Measurements from ENCODE around the gene TRMT112. TPM values are rescaled to one million over a fixed set of nuclear protein-coding genes. Genes with fewer than 3 reads are reported as not detected.

TRMT112 gene
- total RNA-seq, 3 donors from 2014 or later: 48.5 to 122 (median 63.5) TPM

DNA sequence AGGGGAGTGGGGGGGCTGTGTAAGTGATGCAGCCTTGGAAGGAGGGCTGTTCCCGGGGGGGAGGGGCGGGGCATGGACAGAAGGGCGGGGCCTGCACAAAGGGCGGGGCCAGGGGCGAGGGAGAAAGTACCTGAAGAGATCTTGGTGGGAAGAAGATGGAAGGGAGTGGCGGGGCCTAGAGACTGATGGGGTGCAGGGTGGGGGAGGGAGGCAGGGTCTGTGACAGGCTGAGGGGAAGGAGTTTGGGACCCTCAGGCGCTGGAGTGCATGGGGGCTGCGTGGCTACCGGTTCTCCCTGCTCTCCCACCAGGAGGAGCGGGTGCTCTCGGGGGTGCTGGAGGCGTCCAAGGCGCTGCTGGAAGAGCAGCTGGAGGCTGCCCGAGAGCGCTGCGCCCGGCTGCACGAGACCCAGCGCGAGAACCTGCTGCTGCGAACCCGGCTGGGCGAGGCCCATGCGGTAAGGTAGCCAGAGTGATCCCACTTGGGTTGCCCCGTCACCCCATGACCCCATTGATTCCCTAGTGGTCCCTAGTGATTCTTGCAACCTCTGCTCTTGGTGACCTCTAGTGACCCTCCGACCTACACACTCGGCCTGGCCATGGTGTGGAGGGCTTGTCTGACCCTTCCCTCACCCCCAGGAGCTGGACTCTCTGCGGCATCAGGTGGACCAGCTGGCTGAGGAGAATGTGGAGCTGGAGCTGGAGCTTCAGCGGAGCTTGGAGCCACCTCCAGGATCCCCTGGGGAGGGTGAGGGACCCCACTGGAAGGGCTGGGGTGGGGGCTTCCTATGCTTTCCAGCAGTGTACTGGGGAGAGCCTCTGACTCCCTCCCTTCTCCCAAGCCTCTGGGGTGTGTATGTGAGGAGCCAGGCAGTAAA is 25.7 kb upstream of the TRMT112 start:
- no peak for TF ChIP-seq CTCF (IDR thresholded peaks at IDR 0.05)
- Histone ChIP-seq H3K9me3 (no peaks in the 10 kb centered on the region), H3K4me3 (no peak overlapping the region), H3K36me3 (ENCODE audit: low read depth) (no peaks in the 10 kb centered on the region), H3K4me1 (ENCODE audit: low read depth) (peaks cover 12% of the 10 kb centered on the region)
- peak; percentile 40 for ATAC-seq
- intact Hi-C loops (cut with DNase I, micrococcal nuclease): no loop called here
- DNase-seq: peak in 2 of 3 donors; percentile 42 to 73

DNA sequence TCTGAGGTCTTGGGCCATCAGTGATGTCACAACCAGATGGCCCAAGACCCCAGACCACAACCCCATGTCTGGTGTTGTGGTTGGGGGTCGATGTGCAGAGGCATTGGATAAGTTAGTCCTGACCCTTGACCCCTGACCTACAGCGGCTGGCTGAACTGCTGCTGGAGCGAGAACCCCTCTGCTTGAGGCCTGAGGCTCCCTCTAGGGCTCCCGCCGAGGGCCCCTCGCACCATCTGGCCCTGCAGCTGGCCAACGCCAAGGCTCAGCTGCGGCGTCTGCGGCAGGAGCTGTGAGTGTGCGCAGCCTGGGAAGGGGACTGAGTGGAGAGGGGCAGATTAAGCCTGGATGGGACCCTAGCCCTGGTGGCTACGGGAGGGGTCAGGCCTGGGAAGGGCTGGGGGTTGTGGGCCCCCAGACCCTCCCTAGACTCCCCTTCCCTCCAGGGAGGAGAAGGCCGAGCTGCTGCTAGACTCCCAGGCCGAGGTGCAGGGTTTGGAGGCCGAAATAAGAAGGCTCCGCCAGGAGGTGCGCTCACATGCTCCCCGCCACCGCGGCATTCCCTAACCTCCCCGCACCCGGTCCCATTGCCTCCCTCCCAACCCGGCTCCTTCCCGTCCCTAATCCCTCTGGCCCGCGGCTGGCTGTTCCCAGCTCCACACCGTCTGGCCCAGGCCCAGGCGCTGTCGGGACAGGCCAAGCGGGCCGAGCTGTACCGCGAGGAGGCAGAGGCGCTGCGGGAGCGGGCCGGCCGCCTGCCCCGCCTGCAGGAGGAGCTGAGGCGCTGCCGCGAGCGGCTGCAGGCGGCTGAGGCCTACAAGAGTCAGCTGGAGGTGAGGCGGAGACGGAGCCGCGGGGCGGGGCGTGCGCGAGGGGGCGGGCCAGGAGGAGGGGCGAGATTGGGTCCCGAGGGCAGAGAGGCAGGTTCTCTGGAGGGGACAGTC is 24.8 kb upstream of the TRMT112 start:
- ATAC-seq: peak; percentile 91
- intact Hi-C loops (cut with DNase I, micrococcal nuclease): no loop called here
- TF ChIP-seq CTCF (IDR thresholded peaks at IDR 0.05): peak; percentile 55
- H3K4me3 ChIP-seq: no peak overlapping the region
- peak; percentile 96 to 99 (median 96) for DNase-seq
- H3K36me3 ChIP-seq (ENCODE audit: low read depth): no peaks in the 10 kb centered on the region
- peaks cover 12% of the 10 kb centered on the region for H3K4me1 ChIP-seq (ENCODE audit: low read depth)
- H3K9me3 ChIP-seq: no peaks in the 10 kb centered on the region

- H3K9me3 ChIP-seq: no peaks in the 10 kb centered on the region
- TF ChIP-seq CTCF (IDR thresholded peaks at IDR 0.05): no peak
- ATAC-seq (no peak), DNase-seq (peak in 2 of 3 donors; percentile 47 to 67)
- H3K4me1 ChIP-seq (ENCODE audit: low read depth): peaks cover 12% of the 10 kb centered on the region
- H3K4me3 ChIP-seq: no peak overlapping the region
- intact Hi-C loops (cut with DNase I, micrococcal nuclease): no loop called here
- no peaks in the 10 kb centered on the region for H3K36me3 ChIP-seq (ENCODE audit: low read depth)
Observed at GRCh38 chr11:64341429-64341828, 24.1 kb upstream of the TRMT112 start.

GRCh38 chr11:64340671-64341335 is 23.4 kb upstream of the TRMT112 start:
- no peaks in the 10 kb centered on the region for H3K9me3 ChIP-seq
- TF ChIP-seq CTCF (IDR thresholded peaks at IDR 0.05): no peak
- ATAC-seq (peak; percentile 37), DNase-seq (peak; percentile 72 to 89 (median 77))
- peaks cover 12% of the 10 kb centered on the region for H3K4me1 ChIP-seq (ENCODE audit: low read depth)
- H3K36me3 ChIP-seq (ENCODE audit: low read depth): no peaks in the 10 kb centered on the region
- intact Hi-C loops (cut with DNase I, micrococcal nuclease): no loop called here
- H3K4me3 ChIP-seq: no peak overlapping the region

DNA sequence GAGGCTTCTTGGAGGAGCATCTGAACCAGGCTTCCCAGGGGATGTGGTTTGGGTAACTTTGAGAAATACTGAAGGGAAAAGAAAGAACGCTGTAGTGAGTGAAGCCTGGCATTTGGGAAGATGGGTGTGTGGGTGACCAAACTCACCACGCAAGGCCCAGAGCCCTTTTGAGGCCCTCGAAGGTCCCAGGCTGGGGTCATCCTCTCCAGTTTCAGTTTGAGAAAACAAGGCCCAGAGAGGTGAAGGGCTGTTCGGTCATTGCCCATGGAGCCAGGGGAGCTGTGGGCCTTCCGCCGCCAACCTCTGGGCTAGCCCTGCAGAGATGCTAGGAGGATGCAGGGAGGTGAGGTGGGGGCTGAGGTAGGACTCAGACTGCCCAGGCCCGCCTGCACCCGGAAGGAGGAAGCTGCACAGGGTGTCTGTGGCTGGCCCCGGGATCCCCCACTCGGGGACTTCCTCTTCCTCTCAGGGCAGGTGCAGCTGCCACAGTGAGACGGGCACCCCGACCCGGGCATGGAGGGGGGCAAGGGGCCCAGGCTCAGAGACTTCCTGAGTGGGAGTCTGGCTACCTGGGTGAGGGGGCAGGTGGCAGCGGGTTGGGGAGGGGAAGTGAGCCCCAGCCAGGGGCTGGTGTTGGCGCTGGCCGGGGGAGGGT is 22.5 kb upstream of the TRMT112 start, which contains the start of gene CCDC88B:
Gene CCDC88B (plus strand): TSS at position 451 of the 655 bp plus-strand sequence. CDS start 63 bp downstream, at position 514.
- peak; percentile 75 to 95 (median 82) for DNase-seq
- H3K4me3 ChIP-seq: no peak within 1 kb of the TSS
- peaks cover 12% of the 10 kb centered on the region for H3K4me1 ChIP-seq (ENCODE audit: low read depth)
- H3K9me3 ChIP-seq: no peaks in the 10 kb centered on the region
- peak; percentile 65 for ATAC-seq
- intact Hi-C loops (cut with DNase I, micrococcal nuclease): no loop called here
- no peak for TF ChIP-seq CTCF (IDR thresholded peaks at IDR 0.05)
- no peaks in the 10 kb centered on the region for H3K36me3 ChIP-seq (ENCODE audit: low read depth)

Data from mucosa of descending colon (tissue), 3 donors.